Measurements from ENCODE around the gene OR6N2. TPM values are rescaled to one million over a fixed set of nuclear protein-coding genes. Genes with fewer than 3 reads are reported as not detected.

OR6N2 gene
- total and polyA plus RNA-seq, 2 of the 13 experiments (the other 11 are each of a cell fraction or from before 2014, with no cell fraction given) = not detected

GRCh38 chr1:158731707-158732106 is 49.3 kb downstream of the OR6N2 start (continued):
- no peak for TF ChIP-seq AKNA (CRISPR knock-in tag; IDR thresholded peaks at IDR 0.05; ENCODE audit: borderline replicate concordance)
- TF ChIP-seq ZFP82 (CRISPR knock-in tag; IDR thresholded peaks at IDR 0.05; ENCODE audit: borderline replicate concordance) = no peak
- TF ChIP-seq GMEB2 (CRISPR knock-in tag; IDR thresholded peaks at IDR 0.05; ENCODE audit: low read depth) = no peak
- no peak for TF ChIP-seq ATF3 (CRISPR knock-in tag; IDR thresholded peaks at IDR 0.05)
- no peak for TF ChIP-seq HMGXB4 (CRISPR knock-in tag; IDR thresholded peaks at IDR 0.05; ENCODE audit: borderline replicate concordance in 1 of 2, low read depth in 1 of 2)
- no peak for TF ChIP-seq ZNF18 (CRISPR knock-in tag; IDR thresholded peaks at IDR 0.05; ENCODE audit: insufficient replicate concordance)
- no peak for TF ChIP-seq RXRB (CRISPR knock-in tag; IDR thresholded peaks at IDR 0.05; ENCODE audit: borderline replicate concordance)

Data from HepG2 (cell line).